WERI-Rb-1 (cell line): ENCODE data around the gene TOX3.

Experiments used
- DNase-seq: peaks from one replicate; pipeline ENCODE4 v3.0.0-alpha.2; 2020
- H3K27ac ChIP-seq: fragments of 250-450 bp; sonication (Bioruptor Pico); 2 replicates; pipeline ENCODE4 v1.5.1; 2020; ENCODE audit warnings: mild to moderate bottlenecking, moderate library complexity
- H3K27me3 ChIP-seq: fragments of 250-450 bp; sonication (Bioruptor Pico); 2 replicates; pipeline ENCODE4 v1.5.1; 2021; ENCODE audit warnings: mild to moderate bottlenecking, low read depth, moderate library complexity; ENCODE audit not compliant: insufficient read depth, severe bottlenecking
- H3K36me3 ChIP-seq: fragments of 250-450 bp; sonication (Bioruptor Pico); 2 replicates; pipeline ENCODE4 v1.5.1; 2020; ENCODE audit warnings: mild to moderate bottlenecking, moderate library complexity
- H3K4me3 ChIP-seq: 2 replicates; pipeline ENCODE4 v1.5.1; 2011; ENCODE audit warnings: low read depth, mild to moderate bottlenecking, control low read depth, low read length
- H3K9me3 ChIP-seq: fragments of 250-450 bp; sonication (Bioruptor Pico); 2 replicates; pipeline ENCODE4 v1.5.1; 2021; ENCODE audit warnings: mild to moderate bottlenecking, moderate library complexity; ENCODE audit not compliant: severe bottlenecking
- TF ChIP-seq, protein P1 (sequence below): IDR thresholded peaks from 2 replicates; pipeline ENCODE4 v1.5.1; 2011; ENCODE audit warnings: low read depth, mild to moderate bottlenecking, control low read depth, inconsistent platforms, low read length

Gene TOX3

DNA sequence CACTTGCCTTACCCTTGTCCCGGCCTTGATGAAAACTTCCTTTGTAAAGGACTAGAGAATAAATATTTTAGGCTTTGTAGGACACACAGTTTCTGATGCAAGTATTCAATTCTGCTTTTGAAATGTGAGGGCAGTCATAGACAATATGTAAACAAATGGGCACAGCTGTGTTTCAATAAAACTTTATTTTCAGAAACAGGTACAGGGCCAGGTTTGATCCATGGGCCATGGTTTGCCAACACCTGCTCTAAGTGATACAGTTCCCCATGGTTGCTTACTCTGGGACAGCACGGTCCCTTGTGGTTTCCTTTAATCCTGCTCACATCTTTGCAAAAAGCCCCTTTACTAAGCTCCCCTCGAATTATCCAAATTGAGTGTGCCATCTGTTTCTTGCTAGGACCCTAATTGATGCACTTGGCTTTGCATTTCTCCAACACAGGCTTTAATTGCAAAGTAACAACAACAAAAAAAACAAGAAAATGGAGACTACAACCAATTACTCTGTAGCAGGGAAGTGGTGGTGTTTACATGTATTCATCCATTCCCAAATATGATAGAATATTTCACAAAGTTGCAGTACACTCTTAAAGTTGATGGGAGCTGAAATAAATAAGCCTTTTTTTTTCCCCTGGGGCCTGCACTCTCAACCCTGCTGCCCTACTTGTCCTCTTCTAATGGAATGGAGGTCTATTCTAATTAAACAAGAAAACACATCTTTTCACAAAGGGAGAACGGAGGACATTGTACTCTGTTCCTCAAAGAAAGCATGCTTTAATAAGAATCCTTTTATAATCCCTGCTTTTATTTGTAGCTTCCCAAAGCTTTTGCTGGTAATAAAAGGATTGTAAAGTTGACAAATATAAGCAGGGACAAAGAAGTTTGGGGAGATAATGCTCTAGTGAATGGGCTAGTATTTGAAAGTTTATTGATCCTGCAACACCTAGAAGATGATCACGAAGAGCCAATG, 37.7 kb upstream of the TOX3 start:
- peak overlapping the region; percentile 45 for H3K27ac ChIP-seq
- H3K4me3 ChIP-seq: no peak overlapping the region
- no peaks in the 10 kb centered on the region for H3K27me3 ChIP-seq
- DNase-seq: peak; percentile 59
- H3K36me3 ChIP-seq: no peaks in the 10 kb centered on the region
- TF ChIP-seq, protein P1, sequence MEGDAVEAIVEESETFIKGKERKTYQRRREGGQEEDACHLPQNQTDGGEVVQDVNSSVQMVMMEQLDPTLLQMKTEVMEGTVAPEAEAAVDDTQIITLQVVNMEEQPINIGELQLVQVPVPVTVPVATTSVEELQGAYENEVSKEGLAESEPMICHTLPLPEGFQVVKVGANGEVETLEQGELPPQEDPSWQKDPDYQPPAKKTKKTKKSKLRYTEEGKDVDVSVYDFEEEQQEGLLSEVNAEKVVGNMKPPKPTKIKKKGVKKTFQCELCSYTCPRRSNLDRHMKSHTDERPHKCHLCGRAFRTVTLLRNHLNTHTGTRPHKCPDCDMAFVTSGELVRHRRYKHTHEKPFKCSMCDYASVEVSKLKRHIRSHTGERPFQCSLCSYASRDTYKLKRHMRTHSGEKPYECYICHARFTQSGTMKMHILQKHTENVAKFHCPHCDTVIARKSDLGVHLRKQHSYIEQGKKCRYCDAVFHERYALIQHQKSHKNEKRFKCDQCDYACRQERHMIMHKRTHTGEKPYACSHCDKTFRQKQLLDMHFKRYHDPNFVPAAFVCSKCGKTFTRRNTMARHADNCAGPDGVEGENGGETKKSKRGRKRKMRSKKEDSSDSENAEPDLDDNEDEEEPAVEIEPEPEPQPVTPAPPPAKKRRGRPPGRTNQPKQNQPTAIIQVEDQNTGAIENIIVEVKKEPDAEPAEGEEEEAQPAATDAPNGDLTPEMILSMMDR: no peak
- H3K9me3 ChIP-seq: no peaks in the 10 kb centered on the region

DNA sequence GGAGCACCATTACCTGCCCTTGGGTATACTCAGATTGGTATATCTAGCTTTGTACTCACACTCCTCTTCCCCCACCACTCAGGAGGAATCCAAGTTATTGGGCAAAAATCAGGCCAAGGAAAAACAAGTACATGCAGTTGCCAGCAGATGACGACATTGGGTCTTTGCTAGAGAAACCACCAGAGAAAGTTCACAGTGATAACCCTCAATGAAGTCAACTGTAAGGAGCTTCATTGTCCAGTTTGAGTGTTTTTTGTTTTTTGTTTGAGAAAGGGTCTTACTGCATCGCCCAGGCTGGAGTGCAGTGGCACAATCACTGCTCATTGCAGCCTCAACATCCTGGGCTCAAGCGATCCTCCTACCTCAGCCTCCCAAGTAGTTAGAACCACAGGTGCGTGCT, 34.6 kb upstream of the TOX3 start:
- H3K27ac ChIP-seq: no peak overlapping the region
- TF ChIP-seq, protein P1: peak; percentile 32; the same call in 1 of the 2 replicates
- DNase-seq: no peak

DNA sequence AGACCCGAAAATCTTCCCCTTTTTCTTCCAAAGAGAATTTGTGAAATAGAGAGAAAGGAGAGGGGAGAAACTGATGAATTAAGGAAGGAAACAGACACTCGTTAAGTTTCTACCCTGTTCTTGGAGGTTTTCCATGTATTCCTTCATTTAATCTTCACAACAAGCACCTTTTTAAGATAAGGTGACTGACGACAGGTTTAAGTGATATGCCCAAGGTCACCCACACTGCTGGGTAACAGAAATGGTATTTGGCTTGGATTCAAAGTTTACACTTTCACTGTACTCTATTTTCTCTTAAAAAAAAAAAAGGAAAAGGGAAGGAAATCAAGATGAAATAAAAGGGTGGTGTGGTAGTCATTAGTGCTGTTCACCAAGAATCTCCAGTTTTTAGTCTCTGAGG, 33.5 kb upstream of the TOX3 start:
- TF ChIP-seq, protein P1: no peak
- Histone ChIP-seq H3K9me3 (no peaks in the 10 kb centered on the region), H3K27me3 (no peaks in the 10 kb centered on the region), H3K36me3 (no peaks in the 10 kb centered on the region), H3K27ac (no peak overlapping the region), H3K4me3 (no peak overlapping the region)
- no peak for DNase-seq

More for the DNA sequence above, 34.6 kb upstream of the TOX3 start:
- H3K4me3 ChIP-seq: no peak overlapping the region
- no peaks in the 10 kb centered on the region for H3K36me3 ChIP-seq
- no peaks in the 10 kb centered on the region for H3K27me3 ChIP-seq
- H3K9me3 ChIP-seq: no peaks in the 10 kb centered on the region

DNA sequence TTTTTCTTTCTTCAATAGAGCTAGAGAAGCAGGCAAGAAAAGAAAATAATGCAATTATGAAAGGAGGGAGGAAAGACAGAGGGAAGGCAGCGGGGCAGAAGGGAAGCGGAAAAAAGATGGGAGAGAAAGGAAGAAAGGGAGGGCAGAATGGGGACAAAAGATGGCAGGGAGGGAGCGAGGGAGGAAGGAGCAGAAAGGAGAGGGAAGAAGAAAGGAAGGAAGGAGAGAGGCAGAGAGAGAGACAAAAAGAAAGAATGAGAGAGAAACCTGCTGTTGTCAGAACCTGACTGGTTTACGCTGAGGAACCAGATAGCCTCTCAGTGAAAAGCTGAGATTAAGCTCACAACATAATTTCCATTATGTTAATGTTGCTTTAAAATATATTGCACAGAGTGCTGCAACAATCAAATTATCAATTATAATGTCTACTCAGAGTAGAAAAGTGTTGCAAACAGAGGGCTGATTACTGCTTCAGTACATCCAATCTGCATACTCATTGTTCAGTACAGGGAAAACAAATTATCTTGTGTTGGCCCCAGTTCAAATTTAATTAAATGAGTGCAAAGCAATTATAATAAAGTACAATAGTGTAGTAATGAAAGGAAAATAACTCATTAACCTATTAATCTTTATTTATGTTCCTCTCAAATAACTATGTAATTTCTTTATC, 32.0 kb upstream of the TOX3 start:
- H3K27me3 ChIP-seq: no peaks in the 10 kb centered on the region
- TF ChIP-seq, protein P1: no peak
- no peaks in the 10 kb centered on the region for H3K9me3 ChIP-seq
- no peak overlapping the region for H3K4me3 ChIP-seq
- no peaks in the 10 kb centered on the region for H3K36me3 ChIP-seq
- H3K27ac ChIP-seq: no peak overlapping the region
- DNase-seq: no peak

DNA sequence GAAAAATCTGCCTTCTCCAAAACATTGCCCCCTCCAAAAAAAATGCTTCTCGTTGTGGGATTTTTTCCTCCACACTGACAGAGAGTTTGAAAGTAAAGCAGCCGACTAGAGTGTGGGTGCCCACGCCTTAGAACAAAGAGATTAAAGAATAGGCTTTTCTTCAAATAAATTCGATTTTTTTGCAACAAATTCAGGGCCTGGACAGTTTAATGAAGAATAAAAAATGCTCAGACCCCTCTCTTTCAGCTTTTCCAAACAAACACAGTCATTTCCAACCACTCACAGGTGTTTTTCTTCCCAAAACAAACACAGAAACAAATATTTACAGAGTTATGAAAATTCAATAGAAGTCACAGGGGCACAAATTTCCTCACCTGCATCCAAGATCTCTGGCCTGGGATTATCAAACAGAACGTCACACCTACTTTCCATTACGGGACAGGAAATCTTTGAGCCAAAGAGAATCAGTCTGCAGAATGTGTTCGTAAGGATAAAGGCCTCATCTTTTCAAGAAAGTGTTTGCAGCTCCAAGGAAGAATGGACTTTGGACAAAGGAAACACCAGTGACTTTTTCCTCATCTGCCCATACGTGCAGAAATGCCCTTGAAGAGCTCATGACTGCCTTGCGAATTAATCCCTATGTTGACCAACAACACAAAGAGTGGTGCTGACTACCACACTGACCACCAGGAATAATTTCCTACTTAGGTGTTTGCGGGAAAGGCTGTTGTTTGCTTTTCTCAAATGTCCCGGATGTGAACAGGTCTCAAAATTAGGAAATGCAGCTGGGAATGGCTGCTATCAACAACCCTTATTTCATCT, 31.3 kb upstream of the TOX3 start:
- DNase-seq: no peak
- TF ChIP-seq, protein P1: no peak
- Histone ChIP-seq H3K4me3 (no peak overlapping the region), H3K27ac (no peak overlapping the region), H3K36me3 (no peaks in the 10 kb centered on the region), H3K9me3 (no peaks in the 10 kb centered on the region), H3K27me3 (no peaks in the 10 kb centered on the region)
